Renal cortical epithelial cell (primary cell): ENCODE results near the gene ZFAND6. TPM values are rescaled to one million over a fixed set of nuclear protein-coding genes. Genes with fewer than 3 reads are reported as not detected.

Experiments used
- DNase-seq: peaks from one replicate; pipeline ENCODE4 v3.0.0-alpha.2; 2011; ENCODE audit warnings: low read depth
- total RNA-seq: library from RNA; depleted of rRNA; stranded (reverse); fragments of >200 nt; gene quantifications from 2 replicates; pipeline ENCODE4 v1.2.3, GENCODE V29; 2014

Gene ZFAND6
- total RNA-seq, 1 donor from 2014 or later = 203 TPM

DNA sequence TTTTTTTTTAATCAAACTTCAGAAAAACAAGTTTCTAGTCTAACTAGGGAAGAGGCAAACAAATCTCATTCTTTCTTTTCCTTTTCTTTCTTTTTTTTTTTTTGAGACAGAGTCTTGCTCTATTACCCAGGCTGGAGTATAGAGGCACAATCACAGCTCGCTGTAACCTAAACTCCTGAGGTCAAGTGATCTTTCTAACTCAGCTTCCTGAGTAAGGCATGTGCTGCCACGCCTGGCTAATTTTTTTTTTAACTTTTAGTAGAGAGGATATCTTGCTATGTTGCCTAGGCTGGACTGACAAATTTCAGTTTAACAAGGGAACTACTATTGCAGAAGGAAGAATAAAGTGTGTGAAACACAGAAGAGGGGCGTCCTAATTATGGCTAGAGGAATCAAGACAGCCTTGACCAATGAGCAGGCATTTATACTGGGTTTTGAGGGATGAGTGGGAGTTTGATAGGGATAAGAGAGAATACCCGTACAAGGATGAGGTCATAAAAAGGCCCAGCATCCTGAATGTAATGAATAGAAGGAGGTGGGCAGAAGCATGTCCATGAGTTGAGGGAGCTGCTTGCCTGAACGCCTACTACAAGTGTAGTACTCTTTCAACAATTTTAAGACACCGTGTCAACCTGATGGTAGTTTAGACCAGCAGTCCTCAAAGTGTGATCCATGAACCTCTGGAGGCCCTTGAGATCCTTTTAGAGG, 6.7 kb upstream of the ZFAND6 start:
- peak; percentile 42 for DNase-seq

GRCh38 chr15:80055933-80056332, 3.5 kb upstream of the ZFAND6 start:
- DNase-seq = no peak

GRCh38 chr15:80058044-80058443, 1.4 kb upstream of the ZFAND6 start:
- DNase-seq = no peak

DNA sequence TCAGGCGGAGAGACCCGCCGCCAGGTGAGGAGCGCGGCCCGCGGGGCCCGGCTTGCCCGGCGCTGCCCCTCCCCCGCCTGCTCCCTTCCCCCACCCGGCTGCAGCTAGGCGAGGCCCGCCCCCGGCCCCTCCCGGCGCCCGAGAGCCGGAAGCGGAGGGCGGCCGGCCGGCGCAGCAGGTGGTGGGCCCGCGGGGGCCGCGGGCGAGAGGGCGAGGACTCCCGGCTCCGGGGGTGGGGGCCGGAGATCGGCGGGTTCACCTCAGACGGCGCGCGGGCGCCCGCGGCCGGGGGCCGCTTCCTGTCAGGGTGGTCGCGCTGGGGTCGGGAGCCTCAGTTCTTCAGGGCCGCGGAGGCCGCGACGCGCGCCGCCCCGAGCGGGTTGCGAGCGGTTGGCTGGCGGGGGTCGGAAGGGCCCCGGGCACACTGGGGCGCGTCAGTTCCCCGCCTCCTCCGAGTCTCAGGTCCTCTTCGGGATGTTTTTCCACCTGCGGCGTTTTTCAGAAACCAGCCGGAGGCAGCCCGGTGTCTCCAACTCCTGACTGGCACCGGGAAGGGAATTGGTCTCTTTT, 395 bp downstream of the ZFAND6 start:
- no peak for DNase-seq

- DNase-seq = peak; percentile 28
Observed at GRCh38 chr15:80060356-80061006, 1.0 kb downstream of the ZFAND6 start.

GRCh38 chr15:80061582-80061981, 2.1 kb downstream of the ZFAND6 start:
- DNase-seq = peak; percentile 53

DNA sequence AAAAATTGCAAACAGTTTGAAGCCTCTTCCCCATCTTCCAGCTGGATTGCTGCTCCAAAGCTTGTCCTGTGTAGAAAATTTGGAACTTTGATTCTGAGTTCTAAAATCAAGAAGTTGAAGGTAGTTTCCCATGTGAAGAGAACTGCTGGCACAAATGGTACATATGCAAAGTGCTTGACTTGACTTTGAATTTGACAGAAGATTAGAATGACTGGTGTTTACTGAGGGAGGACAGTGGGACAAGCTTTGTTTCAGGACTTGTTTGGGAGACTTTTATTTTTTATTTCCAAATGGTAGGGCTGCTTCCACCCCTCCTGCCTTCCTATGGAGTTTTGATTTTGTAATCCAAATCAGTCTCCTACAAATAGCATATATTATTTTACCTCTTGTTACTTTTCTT, 7.4 kb downstream of the ZFAND6 start:
- DNase-seq = no peak

- no peak for DNase-seq
Observed at GRCh38 chr15:80068578-80068977, 9.1 kb downstream of the ZFAND6 start.

DNA sequence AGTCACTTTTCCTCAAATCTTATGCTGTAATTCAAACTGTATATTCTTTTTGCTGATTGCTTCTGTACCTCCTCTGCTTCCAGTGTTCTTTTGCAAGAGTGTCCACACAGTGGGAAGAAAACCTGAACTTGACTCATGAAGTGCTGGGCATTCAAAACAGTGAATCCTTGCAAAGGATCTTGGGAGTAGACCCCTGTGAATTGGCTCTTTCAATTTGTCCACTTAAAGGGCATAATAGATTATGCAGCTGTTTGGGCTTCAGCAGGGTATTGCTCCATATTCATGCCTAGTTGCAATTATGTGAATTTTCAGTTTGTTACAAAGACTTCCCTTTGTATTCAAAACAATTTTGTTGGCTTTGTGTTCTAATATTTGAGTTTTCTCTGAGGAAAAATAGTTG, 11.4 kb downstream of the ZFAND6 start:
- peak; percentile 58 for DNase-seq

DNA sequence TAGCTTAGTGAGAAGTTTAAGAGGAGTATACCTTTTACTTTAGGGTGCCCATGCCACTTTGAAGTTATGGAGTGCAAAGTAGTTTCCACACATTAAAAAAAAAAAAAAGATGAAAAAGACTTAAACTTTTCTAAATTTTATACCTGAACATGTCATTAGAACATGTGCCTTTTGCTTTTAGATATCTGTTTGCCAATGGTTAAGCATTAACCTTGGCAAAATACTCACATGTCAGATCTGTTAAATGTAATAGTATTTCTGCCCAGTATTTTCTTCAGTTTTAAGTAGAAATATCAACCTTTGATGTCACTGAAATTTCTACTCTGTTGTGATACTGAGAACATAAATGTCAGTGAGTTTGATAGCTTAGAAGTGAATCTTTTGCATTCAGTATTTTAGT, 12.2 kb downstream of the ZFAND6 start:
- no peak for DNase-seq

- DNase-seq = peak; percentile 99
Observed at GRCh38 chr15:80072285-80072994, 13.0 kb downstream of the ZFAND6 start.

DNA sequence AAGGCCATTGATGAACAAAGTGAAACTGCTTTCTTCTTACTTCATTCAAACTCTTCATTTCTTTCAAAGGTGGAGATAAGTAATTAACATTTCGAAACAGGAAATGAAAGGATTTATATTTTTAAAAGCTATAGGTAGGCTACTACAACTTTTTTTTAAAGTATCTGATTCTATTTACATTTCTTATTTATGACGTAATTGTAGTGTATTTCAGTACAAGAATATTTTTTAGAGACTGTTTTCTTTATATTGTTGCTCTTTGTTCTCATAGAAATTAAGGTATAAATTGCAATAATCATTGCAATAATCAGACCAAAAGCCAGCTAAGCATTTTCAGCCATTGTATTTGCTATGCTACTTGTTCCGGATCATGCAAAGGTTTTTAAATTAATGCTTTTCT, 13.7 kb downstream of the ZFAND6 start:
- DNase-seq = no peak

DNA sequence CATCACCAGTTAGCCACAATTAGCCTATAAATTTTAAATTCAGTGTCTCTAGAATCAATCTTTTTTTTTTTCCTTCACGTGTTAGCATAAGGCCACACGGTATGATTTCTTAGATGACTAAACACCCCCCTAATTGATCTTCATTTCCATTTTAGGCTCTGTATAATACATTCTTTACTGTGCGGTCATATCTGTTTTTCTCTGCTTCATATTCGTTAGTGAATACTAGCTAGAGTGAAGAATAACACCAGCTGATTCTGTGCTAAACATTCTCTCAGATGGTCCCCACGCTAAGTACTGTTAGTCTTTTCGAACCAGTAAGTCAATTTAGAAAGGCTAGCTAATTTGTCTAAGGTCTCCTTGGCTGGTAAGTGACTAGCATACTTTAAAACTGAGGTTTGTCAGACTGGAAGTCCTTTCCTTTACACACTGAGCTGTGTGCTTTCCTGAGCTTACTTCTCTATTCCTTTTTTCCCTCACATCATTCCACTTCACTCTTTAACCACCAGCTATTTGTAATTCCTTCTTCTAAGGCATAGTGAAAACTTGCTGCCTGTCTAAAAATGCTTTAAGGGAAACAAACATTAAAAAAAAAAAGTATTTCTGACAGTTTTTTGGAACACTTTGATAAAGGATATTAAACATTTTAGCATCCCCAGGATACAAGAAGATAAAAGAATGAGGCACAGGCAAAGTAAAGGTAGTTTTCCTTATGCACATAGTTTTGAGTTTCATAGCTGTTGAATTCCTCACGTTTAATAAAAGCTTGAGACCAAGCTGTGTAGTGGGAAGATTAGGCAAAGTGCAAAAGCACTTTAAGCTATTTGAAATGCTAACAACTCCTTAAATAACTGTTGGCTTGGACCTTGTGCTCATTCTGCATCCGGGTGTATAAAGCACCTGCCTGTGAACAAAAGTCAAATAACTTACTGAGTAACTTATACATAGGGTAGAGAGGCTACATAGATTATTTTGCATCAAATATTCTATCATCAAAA, 17.1 kb downstream of the ZFAND6 start:
- peak; percentile 56 for DNase-seq

DNA sequence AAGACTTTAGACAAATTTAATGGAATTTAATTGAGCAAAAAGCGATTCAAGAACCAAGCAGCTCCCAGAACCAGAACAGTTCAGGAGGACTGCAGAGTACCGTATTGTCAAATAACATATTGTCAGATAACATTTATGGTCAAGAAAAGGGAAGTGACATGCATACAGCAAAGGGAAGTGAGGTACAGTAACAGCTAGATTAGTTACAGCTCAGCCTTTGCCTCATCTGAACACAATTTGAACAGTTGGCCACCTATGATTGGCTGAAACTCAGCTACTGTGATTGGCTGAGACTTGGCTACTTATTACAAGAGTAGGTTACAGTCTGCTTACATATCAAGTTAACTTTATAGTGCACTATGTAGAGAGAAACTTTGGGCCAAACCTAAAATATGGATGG, 21.9 kb downstream of the ZFAND6 start:
- DNase-seq = no peak

- DNase-seq = peak; percentile 86
Observed at GRCh38 chr15:80087104-80087503, 27.6 kb downstream of the ZFAND6 start.

GRCh38 chr15:80090041-80090440, 30.6 kb downstream of the ZFAND6 start:
- no peak for DNase-seq

GRCh38 chr15:80090879-80091503, 31.5 kb downstream of the ZFAND6 start:
- no peak for DNase-seq

- peak; percentile 39 for DNase-seq
Observed at GRCh38 chr15:80093854-80094418, 34.5 kb downstream of the ZFAND6 start.

- DNase-seq = no peak
Observed at GRCh38 chr15:80095511-80095910, 36.0 kb downstream of the ZFAND6 start.

DNA sequence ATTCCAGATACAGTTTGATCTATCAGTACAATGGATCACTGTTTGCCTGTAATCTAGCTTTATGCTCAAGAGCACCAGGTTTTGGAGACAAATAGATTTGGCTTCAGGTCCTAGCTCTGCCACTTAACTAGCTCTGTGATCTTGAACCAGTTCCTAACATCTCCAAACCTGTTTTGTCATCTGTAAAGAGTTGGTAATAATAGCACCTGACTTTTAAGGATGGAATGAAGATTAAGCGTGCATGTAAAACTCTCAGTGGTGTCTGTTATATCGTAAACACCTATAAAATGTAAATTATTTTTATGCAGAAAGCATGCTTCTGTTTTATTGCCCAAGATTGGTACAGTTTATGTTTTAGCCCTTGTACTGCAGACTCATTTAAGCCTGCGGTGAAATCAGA, 36.5 kb downstream of the ZFAND6 start:
- no peak for DNase-seq

- no peak for DNase-seq
Observed at GRCh38 chr15:80098341-80098740, 38.9 kb downstream of the ZFAND6 start.
